ENCODE data around the gene FAM187B. TPM values are rescaled to one million over a fixed set of nuclear protein-coding genes. Genes with fewer than 3 reads are reported as not detected.
"Not testable (repeated sequence)": the region's sequence is repeated elsewhere in the genome, so short reads cannot be mapped to it uniquely, and the experiment has no call there.

FAM187B gene
- total RNA-seq, 1 donor from 2014 or later = not detected

DNA sequence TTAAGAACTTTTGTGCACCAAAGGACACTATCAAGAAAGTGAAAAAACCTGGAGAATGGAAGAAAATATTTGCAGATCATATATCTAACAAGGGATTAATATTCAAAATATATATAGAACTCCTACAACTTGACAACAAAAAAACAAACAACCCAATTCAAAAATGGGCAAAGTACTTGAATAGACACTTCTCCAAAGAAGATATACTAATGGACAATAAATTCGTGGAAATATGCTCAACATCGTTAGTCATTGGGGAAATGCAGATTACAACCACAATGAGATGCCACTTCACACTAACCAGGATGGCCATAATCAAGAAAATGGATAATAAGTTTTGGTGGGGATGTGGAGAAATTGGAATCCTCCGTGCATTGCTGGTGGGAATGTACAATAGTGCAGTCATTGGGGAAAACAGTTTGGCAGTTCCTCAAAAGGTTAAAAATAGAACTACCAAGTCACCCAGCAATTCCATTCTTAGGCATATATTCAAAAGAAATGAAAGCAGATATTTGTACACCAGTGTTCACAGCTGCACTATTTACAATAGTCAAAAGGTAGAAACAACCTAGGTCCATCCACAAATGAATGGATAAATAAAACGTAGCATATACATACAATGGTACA is 18.0 kb upstream of the FAM187B start:
- Histone ChIP-seq H4K20me1 (ENCODE audit: insufficient read depth, low read length) (no peaks in the 10 kb centered on the region), H3K4me3 (ENCODE audit: insufficient read depth, low read depth, low read length) (no peak overlapping the region), H3K4me2 (ENCODE audit: low read length) (no peak overlapping the region), H3K27me3 (ENCODE audit: insufficient read depth, low read length) (peaks cover 31% of the 10 kb centered on the region), H3K36me3 (ENCODE audit: insufficient read depth, low read length) (no peaks in the 10 kb centered on the region), H2AFZ (ENCODE audit: low read depth, low read length) (no peak overlapping the region), H3K79me2 (ENCODE audit: insufficient read depth, low read length) (no peaks in the 10 kb centered on the region), H3K4me1 (ENCODE audit: insufficient read depth, low read length) (no peaks in the 10 kb centered on the region), H3K27ac (ENCODE audit: low read depth, low read length) (no peak overlapping the region), H3K9me3 (ENCODE audit: insufficient read depth, low read depth, low read length) (no peaks in the 10 kb centered on the region), H3K9ac (ENCODE audit: low read length) (no peak overlapping the region)
- Mint-ChIP-seq H3K27me3 (ENCODE audit: low read depth, unreplicated experiment) (peaks cover 24% of the 10 kb centered on the region), H3K27ac (ENCODE audit: unreplicated experiment) (no peak overlapping the region), H3K9me3 (ENCODE audit: unreplicated experiment) (peaks cover 6% of the 10 kb centered on the region), H3K4me1 (ENCODE audit: low read depth, unreplicated experiment) (peaks cover 2% of the 10 kb centered on the region), H3K4me3 (ENCODE audit: unreplicated experiment) (no peak overlapping the region), H3K36me3 (ENCODE audit: low read depth, unreplicated experiment) (no peaks in the 10 kb centered on the region)
- TF ChIP-seq EZH2 (IDR thresholded peaks at IDR 0.05; ENCODE audit: insufficient read depth, low read length) = no peak
- TF ChIP-seq, protein P1, sequence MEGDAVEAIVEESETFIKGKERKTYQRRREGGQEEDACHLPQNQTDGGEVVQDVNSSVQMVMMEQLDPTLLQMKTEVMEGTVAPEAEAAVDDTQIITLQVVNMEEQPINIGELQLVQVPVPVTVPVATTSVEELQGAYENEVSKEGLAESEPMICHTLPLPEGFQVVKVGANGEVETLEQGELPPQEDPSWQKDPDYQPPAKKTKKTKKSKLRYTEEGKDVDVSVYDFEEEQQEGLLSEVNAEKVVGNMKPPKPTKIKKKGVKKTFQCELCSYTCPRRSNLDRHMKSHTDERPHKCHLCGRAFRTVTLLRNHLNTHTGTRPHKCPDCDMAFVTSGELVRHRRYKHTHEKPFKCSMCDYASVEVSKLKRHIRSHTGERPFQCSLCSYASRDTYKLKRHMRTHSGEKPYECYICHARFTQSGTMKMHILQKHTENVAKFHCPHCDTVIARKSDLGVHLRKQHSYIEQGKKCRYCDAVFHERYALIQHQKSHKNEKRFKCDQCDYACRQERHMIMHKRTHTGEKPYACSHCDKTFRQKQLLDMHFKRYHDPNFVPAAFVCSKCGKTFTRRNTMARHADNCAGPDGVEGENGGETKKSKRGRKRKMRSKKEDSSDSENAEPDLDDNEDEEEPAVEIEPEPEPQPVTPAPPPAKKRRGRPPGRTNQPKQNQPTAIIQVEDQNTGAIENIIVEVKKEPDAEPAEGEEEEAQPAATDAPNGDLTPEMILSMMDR (IDR thresholded peaks at IDR 0.05; ENCODE audit: insufficient read depth, low read depth, low read length) = no peak
- FAIRE-seq (no peak), DNase-seq (ENCODE audit: low read depth) (no peak)

DNA sequence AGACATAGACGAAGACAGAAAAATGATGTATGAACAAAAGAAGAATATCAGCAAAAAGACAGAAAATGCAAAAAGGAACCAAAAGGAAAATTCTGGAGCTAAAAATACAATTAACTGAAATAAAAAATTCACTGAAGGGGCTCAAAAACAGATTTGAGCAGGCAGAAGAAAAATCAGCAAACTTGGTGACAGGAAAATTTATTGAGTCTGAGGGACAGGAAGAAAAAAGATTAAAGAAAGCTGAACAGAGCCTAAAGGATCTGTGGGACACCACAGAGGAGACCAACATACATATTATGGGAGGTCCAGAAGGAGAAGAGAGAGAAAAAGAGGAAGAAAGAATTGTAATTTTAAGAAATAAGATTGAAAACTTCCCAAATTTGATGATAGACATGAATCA is 12.9 kb upstream of the FAM187B start:
- Mint-ChIP-seq H3K36me3 (ENCODE audit: low read depth, unreplicated experiment) (no peaks in the 10 kb centered on the region), H3K27me3 (ENCODE audit: low read depth, unreplicated experiment) (no peaks in the 10 kb centered on the region), H3K27ac (ENCODE audit: unreplicated experiment) (no peak overlapping the region), H3K4me1 (ENCODE audit: low read depth, unreplicated experiment) (no peaks in the 10 kb centered on the region), H3K4me3 (ENCODE audit: unreplicated experiment) (no peak overlapping the region), H3K9me3 (ENCODE audit: unreplicated experiment) (peaks cover 19% of the 10 kb centered on the region)
- Histone ChIP-seq H3K4me3 (ENCODE audit: insufficient read depth, low read depth, low read length) (no peak overlapping the region), H3K9me3 (ENCODE audit: insufficient read depth, low read depth, low read length) (no peaks in the 10 kb centered on the region), H4K20me1 (ENCODE audit: insufficient read depth, low read length) (no peaks in the 10 kb centered on the region), H3K79me2 (ENCODE audit: insufficient read depth, low read length) (no peaks in the 10 kb centered on the region), H2AFZ (ENCODE audit: low read depth, low read length) (no peak overlapping the region), H3K27ac (ENCODE audit: low read depth, low read length) (no peak overlapping the region), H3K36me3 (ENCODE audit: insufficient read depth, low read length) (no peaks in the 10 kb centered on the region), H3K4me1 (ENCODE audit: insufficient read depth, low read length) (no peaks in the 10 kb centered on the region), H3K27me3 (ENCODE audit: insufficient read depth, low read length) (no peaks in the 10 kb centered on the region), H3K9ac (ENCODE audit: low read length) (no peak overlapping the region), H3K4me2 (ENCODE audit: low read length) (no peak overlapping the region)
- DNase-seq (ENCODE audit: low read depth) (no peak), FAIRE-seq (no peak)
- TF ChIP-seq, protein P1 (IDR thresholded peaks at IDR 0.05; ENCODE audit: insufficient read depth, low read depth, low read length) = no peak
- TF ChIP-seq EZH2 (IDR thresholded peaks at IDR 0.05; ENCODE audit: insufficient read depth, low read length) = no peak

DNA sequence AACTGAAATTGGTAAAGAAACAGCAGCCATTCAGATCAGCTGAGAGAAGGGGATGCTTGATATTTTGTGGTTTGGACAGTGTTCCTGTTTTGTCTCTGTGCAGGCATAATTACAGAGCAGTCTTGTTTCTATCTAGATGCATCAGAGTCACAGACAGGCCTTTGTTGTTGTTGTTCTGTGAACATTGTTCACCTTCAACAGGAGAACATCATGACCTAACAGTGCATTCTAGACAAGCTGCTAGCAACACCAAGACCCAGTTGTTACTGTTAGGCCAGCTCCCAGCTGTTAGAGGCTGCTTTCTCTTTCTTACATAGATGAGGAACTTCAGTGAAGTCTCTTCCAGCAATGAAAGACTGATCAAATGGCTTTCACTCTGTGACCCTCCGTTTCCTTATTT is 11.8 kb upstream of the FAM187B start:
- Histone ChIP-seq H3K79me2 (ENCODE audit: insufficient read depth, low read length) (no peaks in the 10 kb centered on the region), H3K9ac (ENCODE audit: low read length) (no peak overlapping the region), H3K4me1 (ENCODE audit: insufficient read depth, low read length) (no peaks in the 10 kb centered on the region), H3K9me3 (ENCODE audit: insufficient read depth, low read depth, low read length) (no peaks in the 10 kb centered on the region), H4K20me1 (ENCODE audit: insufficient read depth, low read length) (no peaks in the 10 kb centered on the region), H2AFZ (ENCODE audit: low read depth, low read length) (no peak overlapping the region), H3K27me3 (ENCODE audit: insufficient read depth, low read length) (no peaks in the 10 kb centered on the region), H3K4me2 (ENCODE audit: low read length) (no peak overlapping the region), H3K27ac (ENCODE audit: low read depth, low read length) (no peak overlapping the region), H3K4me3 (ENCODE audit: insufficient read depth, low read depth, low read length) (no peak overlapping the region), H3K36me3 (ENCODE audit: insufficient read depth, low read length) (no peaks in the 10 kb centered on the region)
- no peak for DNase-seq (ENCODE audit: low read depth)
- Mint-ChIP-seq H3K9me3 (ENCODE audit: unreplicated experiment) (peaks cover 17% of the 10 kb centered on the region), H3K4me3 (ENCODE audit: unreplicated experiment) (no peak overlapping the region), H3K36me3 (ENCODE audit: low read depth, unreplicated experiment) (no peaks in the 10 kb centered on the region), H3K27me3 (ENCODE audit: low read depth, unreplicated experiment) (no peaks in the 10 kb centered on the region), H3K27ac (ENCODE audit: unreplicated experiment) (no peak overlapping the region), H3K4me1 (ENCODE audit: low read depth, unreplicated experiment) (no peaks in the 10 kb centered on the region)
- TF ChIP-seq, protein P1 (IDR thresholded peaks at IDR 0.05; ENCODE audit: insufficient read depth, low read depth, low read length) = no peak
- TF ChIP-seq EZH2 (IDR thresholded peaks at IDR 0.05; ENCODE audit: insufficient read depth, low read length) = no peak
- no peak for FAIRE-seq

DNA sequence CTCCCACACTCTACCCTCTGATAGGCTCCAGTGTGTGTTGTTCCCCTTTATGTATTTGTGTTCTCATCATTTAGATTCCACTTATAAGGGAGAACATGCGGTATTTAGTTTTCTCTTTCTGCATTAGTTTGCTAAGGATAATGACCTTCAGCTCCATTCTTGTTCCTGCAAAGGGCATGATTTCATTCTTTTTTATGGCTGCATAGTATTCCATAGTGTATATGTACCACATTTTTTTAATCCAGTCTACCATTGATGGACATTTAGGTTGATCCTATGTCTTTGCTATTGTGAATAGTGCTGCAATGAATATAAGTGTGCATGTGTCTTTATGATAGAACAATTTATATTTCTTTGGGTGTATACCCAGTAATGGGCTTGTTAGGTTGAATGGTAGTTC is 11.1 kb upstream of the FAM187B start:
- H3K27ac Mint-ChIP-seq (ENCODE audit: unreplicated experiment); H3K4me3 ChIP-seq (ENCODE audit: insufficient read depth, low read depth, low read length); H3K9me3 ChIP-seq (ENCODE audit: insufficient read depth, low read depth, low read length); H3K4me2 ChIP-seq (ENCODE audit: low read length); H3K36me3 ChIP-seq (ENCODE audit: insufficient read depth, low read length); H3K4me1 Mint-ChIP-seq (ENCODE audit: low read depth, unreplicated experiment); DNase-seq (ENCODE audit: low read depth); H3K4me1 ChIP-seq (ENCODE audit: insufficient read depth, low read length); FAIRE-seq; H3K27me3 Mint-ChIP-seq (ENCODE audit: low read depth, unreplicated experiment); H3K4me3 Mint-ChIP-seq (ENCODE audit: unreplicated experiment); H4K20me1 ChIP-seq (ENCODE audit: insufficient read depth, low read length); H2AFZ ChIP-seq (ENCODE audit: low read depth, low read length); H3K27me3 ChIP-seq (ENCODE audit: insufficient read depth, low read length); H3K9ac ChIP-seq (ENCODE audit: low read length); H3K36me3 Mint-ChIP-seq (ENCODE audit: low read depth, unreplicated experiment); H3K27ac ChIP-seq (ENCODE audit: low read depth, low read length); H3K79me2 ChIP-seq (ENCODE audit: insufficient read depth, low read length): not testable (repeated sequence)
- peaks cover 17% of the 10 kb centered on the region for H3K9me3 Mint-ChIP-seq (ENCODE audit: unreplicated experiment)

Data from astrocyte (in vitro differentiated cells and primary cell).